NCI-H1930 (cell line): ENCODE measurements around the gene CENPN.
A peak's percentile ranks its signal among the peaks of the same experiment; 100 is the strongest.

ENCODE experiments used
- DNase-seq, 2 experiments: peaks; one replicate each; lab custom pipeline; 2025; lab: John Stamatoyannopoulos, UW

The CENPN gene

DNA sequence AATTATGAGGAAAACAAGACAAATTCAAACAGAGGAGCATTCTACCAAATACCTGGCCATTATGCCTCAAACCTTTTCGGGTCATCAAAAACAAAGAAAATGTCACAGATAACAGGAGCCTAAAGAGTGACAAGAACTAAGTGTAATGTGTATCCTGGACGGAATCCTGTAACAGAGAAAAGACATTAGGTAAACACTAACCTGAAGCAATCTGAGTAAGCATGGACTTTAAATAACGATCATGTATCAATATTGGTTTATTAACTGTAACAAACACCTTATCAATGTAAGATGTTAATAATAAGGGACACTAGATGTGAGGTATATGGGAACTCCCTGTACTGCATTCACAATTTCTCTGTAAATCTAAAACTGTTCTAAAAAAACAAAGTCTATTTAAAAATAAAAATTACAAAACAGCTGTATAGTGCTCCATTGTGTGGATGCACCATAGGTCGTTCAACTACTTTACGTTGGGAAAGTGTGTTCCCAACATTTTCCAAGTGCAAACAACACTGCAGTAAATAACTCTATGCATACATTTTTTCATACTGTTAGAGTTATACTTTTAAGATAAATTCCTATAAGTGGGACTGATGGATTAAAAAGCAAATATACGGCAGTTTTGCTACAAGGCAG, 15.1 kb upstream of the CENPN start:
- no peak for DNase-seq

DNA sequence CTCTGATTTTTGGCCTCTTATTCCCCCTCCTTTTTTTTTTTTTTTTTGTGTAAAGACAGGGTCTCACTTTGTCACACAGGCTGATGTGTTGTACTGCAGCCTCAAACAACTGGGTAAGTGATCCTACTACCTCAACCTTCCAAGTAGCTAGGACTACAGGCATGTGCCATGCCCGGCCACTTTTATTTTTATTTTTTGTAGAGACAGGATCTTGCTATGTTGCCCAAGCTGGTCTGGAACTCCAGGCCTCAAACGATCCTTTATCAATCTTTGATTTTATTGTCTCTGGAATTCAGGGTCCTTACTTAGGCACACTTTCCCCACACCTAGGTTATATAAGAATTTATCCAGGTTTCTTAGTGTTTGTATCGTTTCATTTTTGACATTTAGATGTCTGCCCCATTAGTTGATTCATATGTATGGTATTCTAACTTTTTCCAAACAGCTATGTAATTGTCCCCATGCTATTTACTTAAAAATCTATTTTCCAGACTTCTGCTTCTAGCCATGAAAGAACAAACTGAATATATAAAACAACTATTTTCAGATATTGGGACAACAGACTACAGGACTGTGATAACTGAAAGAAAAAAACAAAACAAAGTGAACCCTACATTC, 14.2 kb upstream of the CENPN start:
- DNase-seq, result no peak

DNA sequence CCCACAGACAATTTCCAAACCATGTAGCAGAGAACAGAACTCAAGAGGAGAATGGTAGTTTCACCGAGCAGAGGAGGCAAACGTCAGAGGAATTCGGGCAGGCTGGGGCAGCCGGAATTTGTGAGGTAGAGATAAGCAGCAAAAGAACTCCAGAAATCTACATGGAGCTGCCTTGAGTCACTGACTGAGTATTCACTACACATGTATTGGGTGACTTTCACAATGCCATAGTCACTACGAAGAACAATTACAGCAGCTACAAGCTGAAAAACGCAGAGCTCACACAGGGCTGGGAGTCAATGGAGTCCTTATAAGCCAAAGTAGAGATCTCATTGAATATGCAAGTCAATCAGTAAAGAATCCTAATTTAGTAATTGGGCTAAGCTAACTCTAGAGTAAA, 13.7 kb upstream of the CENPN start:
- no peak for DNase-seq

DNA sequence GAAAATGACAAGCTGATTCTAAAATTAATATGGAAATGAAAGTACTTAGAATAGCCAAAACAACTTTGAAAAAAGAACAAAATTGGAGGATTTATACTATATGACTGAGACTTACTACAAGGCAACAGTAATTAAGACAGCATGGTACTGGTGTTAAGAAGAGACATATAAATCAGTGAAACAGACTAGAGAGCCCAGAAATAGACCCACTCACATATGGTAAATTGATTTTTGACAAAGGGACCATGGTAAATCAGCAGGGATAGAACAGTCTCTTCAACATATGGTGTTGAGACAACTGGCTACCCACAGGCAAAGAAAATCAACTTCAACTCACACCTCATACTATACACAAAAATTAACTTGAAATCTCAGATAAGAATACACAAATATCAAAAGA, 13.2 kb upstream of the CENPN start:
- DNase-seq, result no peak

DNA sequence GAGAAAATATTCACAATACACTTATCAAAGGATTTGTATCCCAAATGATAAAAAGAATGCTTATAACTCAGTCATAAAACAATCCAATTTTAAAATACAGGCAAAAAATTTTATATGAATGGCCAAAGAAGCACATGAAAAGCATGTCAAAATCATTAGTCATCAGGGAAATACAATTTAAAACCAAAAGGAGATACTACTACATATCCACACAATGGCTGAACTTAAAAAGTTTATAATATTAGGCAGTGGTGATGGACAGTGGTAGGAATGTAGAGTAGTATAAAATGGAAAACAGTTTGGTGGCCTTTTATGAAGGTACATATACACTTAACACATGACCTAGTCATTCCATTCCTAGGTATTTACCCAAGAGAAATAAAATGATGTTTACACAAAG, 12.6 kb upstream of the CENPN start:
- DNase-seq, result no peak

DNA sequence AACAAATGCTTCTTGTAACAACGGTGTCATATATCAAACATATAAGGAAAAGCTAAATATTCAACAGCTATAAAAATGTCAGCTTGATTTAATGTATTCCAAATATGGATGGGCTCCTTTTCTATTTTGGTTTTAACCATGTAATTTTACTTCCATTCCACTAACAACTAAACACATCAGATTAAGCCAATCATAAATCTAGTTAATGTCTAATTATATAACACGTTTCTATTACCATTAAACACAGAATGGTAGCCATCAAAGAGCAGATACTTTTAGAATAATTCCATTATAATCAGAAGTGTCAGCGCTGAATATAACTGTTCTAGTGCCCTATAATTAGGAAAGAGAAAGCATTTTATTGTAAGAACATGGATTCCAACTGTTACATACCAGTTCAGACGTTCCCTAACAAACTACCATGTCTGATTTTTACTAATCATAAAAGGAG, 10.3 kb upstream of the CENPN start:
- DNase-seq, result no peak

DNA sequence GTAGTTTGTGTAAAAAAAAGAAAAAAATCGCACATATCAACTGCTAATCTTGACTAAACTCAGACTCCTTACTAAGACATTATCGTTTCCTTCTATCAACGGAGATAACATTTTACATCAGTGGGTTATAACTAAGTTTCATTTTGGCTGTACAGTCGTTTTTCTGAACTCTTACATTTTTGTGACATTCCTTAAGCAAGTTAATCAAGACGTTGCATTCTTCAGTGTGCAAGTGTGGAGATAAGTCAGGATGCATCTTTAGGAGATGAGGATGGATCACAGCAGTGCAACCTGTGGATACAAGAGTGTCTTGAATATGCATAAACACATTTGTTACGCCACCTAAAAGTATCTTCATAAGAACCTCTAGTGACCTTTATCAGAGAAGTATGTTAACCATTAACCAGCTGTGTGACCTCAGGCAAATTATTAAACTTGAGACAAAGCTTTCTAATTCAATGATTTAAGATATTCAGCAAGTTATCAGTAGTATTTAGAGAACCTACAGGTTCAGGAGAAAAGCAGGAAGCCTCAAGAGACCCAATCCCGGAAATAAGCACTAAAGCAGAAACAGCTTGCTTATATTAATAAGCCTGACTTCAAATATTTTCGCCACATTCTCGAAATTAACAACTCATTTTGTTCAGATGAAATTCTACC, 9.7 kb upstream of the CENPN start:
- DNase-seq, result no peak

DNA sequence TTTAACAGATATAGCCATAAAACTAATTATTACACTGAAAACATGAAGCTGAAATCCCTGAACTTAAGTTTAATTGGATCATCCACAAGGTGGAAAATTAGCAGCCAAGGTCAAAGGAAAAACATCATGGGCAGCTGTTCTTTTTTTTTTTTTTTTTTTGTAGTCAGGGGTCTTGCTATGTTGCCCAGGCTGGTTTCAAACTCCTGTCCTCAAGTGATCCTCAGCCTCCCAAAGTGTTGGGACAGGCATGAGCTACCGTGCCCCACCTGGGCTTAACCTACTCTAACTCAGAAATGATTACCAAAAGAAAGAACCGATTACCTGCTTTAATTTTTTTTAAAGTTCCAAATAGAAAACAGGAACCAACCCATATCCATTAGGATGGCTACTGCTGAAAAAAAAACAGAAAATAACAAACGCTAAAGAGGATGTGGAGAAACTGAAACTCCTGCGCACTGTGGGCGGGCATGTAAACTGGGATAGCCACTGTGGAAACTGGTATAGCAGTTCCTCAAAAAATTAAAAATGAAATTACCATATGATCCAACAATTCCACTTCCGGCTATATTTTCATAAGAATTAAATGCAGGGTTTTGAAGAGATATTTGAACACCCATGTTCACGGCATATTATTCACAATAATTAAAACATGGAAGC, 8.9 kb upstream of the CENPN start:
- no peak for DNase-seq

DNA sequence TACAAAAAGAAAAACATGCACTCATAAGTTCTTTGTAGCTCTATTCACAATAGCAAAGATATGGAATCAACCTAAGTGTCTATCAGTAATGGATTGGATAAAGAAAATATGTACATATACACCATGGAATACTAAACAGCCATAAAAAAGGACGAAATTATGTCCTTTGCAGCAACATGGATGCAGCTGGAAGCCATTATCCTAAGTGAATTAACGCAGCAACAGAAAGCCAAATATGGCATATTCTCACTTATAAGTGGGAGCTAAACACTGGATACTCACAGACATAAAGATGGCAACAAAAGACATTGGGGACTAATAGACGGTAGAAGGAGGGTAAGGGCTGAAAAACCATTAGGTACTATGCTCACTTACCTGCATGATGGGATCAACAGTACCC, 6.1 kb upstream of the CENPN start:
- DNase-seq, result no peak

DNA sequence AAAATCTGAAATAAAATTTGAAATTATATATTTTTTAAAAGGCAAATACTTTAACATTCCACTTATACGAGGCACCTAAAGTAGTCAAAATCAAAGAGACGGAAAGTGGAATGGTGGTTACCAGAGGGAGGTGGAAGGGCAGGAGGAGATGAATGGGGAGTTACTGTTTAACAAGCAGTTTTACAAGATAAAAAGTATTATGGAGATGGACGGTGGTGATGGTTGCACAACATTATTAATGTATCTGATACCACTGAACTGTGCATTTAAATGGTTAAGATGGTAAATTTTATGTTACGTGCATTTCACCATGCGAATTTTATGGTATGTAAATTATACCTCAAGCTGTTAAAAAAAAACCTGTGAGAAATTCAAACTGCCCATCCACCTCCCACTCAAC, 5.7 kb upstream of the CENPN start:
- no peak for DNase-seq

DNA sequence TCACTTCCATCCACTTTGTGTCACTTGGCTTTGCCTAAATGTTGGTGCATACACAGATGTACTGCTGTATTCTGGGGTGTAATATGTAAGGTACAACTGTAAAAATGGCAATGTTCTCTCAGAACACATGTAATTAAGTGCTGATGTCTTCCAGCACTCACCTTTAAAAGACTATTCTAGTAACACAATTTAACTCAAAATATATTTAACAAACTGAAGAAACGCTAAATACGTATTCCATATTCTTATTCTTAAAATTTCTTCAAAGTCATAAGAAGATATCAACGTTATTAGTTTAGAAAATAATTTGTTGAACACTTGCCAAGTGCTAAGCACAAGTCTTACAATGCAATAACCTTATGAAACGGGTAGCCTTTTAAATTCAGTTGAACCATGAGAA, 4.0 kb upstream of the CENPN start:
- no peak for DNase-seq

DNA sequence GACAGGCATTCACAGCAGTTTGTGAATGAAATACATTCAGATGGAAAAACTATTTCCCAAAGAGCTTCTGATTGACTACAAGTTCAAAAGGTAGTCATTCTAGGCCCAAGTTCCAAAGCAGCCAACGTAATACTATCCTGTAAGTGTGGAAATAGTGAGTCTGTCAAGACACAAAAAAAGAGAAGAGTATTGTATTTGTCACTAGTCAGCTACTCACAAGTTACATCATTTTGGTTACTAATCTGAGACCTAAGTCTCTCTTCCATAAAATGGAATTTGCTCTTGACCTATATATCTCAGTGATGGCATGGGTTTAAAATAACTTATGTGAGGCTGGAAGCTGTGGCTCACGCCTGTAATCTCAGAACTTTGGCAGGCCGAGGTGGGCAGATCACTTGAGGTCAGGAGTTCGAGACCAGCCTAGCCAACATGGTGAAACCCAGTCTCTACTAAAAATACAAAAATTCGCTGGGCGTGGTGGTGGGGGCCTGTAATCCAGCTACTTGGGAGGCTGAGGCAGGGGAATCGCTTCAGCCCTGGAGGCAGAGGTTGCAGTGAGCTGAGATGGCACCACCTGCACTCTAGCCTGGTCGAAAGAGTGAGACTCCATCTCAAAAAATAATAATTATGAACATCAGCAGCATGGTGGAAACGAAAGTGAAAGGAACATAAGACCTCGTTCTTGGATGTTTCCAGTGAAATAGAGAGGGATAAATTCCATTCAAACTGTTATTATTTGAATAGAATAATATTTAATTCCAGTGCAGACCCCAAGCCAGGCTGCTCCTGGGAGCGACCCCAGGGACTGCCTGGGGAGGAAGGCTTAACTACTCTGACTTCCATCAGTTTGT, 3.2 kb upstream of the CENPN start:
- DNase-seq, result no peak

DNA sequence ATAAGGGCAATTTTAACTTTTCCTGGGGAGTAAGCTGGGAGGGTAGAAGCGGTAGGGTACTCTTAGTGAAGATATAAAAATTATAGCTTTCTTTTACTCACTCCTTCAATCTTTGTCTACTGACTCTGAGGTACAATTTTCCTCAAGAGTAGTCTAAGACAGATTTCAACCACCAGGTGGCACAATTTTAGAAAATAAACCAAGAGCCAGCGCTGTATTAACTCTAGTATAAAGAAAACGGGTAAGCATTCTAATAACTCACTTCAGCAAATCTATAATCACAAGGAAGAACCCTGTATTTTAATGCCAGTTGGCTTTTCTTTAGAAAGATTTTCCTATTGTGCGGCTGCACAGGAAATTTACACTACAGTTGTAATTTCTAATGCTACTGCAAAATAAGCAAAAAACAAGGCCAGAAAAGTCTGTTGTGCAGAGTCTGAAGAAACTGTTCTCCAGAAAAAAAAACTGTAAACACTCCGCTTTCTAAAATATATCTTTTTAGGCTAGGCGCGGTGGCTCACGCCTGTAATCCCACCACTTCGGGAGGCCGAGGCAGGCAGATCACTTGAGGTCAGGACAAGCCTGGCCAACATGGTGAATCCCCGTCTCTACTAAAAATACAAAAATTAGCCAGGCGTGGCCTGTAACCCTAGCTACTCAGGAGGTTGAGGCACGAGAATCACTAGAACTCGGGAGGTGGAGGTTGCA, 2.2 kb upstream of the CENPN start:
- peak in 1 of 2 experiments; percentile 38 for DNase-seq

DNA sequence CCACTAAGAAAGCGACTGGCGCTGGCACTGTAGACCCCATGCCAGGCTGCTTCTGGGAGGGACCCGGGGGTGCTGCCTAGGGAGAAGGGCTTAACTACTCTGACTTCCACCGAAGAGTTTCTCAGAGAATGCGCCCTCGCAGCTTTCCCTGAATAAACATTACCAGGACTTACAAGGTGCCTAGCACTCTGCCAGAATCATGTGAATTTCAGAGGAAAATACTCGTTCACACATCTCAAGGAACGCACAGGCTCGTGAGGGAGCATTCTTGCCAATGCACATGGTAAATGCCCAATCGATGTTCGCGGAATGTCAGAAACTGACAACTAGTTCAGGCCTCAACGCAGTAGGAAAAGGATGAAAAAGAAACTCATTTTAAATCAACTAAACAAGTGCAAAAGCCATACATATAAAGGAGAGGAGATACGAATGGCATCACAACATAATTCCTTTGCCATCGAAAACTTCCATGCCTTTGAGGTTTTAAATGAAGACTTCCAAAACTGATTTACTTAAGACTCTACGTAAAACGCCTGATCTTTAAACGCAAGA, 1.3 kb upstream of the CENPN start:
- no peak for DNase-seq

DNA sequence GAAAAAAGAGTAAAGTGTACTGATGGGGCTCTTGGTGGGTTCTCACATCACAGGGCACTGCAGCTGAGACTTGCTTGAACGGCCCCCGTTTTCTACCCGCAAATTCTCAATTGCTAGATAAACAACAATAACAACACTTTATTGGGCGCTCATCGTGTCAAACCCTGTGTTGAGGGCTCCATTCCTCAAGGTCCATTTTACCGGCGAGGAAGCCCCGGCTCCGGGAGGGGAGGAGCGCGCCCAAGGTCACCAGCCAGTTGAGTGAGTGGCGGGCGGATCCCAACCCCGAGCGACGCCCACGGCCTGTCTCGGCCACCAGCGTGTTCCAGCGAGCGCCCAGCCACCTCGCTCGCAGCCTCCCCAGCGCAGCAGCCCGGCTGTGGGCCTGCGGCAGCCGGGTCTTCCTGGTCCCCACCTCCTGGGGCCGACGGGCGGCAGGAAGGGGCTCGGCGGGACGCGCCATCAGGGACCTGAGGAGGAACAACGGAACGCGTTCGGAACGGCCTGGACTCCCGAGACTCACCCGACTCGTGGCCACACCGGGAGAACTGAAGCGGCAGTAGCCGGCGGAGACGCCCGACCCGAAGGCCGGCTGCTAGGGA, 702 bp upstream of the CENPN start:
- peak in 1 of 2 experiments; percentile 20 for DNase-seq

DNA sequence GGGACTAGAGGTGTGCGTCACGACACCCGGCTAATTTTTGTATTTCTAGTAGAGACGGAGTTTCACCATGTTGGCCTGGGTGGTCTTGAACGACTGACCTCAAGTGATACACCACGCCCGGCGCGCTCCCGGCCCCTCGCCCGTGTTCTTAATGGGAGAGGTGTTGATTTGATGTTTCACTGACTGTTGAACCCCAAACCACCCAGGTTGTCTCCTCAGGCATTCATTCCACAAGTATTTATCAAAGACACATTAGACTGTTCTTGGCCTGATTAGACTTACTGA, 1.4 kb downstream of the CENPN start:
- DNase-seq, result no peak

DNA sequence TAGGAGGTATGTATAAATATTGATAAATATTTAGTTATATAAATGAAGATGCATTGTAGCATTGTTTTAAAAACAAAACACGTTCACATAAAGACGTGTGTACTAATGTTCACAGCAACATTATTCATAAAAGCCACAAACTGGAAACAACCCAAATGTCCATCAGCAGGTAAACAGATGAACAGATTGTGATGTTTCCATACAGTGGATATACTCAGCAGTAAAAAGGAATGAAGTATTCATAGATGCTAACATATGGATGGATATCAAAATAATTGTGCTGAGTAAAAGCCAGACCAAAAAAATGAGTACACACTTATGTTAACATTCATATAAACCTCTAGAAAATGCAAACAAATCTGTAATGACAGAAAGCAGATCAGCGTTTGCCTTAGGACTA, 6.0 kb downstream of the CENPN start:
- DNase-seq, result no peak

DNA sequence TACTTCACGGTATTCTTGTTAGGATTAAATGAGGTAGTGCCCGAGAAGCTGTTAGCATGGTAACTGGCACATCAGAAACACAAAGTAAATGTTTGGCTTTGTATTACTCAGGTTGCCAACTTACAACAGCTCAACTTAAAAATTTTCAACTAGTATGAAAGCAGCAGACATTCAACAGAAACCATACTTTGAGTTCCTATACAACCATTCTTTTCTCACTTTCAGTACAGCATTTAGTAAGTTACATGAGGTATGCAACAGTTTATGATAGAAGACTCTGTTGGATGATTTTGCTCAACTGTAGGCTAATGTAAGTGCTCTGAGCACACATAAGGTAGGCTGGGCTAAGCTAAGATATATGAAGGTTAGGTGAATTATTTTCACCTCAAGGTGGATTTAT, 7.7 kb downstream of the CENPN start:
- no peak for DNase-seq

DNA sequence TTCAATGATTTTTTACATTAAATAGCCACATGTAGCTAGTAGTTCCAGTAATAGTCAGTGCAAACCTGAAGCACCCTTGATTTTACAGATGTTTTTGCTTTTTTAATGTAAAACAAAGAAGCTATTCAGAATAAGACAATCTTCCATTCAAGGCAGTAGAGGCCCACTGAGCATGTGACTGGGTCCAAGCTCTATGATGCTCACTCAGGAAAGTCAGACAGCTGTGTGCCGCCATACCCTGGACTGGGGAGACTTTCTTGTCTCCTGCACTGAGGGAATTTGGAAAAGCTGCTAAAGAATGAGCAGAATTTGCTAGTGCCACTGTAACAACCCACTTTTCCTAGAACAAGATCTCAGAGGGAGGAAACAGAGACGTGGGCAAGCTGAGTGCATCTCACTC, 11.5 kb downstream of the CENPN start:
- no peak for DNase-seq

DNA sequence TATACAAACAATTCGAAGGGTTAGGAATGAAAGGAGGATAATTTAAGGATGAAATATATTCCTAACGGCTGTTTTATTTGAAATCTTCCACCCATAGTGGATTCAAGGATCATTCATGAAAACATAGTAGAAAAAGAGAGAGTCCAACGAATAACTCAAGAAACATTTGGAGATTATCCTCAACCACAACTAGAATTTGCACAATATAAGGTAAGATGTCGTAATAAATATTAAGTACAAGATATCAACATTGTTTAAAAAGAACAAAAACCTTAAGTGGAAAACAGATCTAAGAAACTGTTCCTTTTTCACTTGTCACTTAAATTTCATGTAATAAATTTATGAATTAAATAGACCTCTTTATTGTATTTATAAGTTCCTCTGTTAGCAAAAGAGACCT, 19.4 kb downstream of the CENPN start:
- no peak for DNase-seq
